Astrocyte of the hippocampus (primary cell): ENCODE measurements around the gene SMOC1.

Source experiments
- DNase-seq: peaks from one replicate; pipeline ENCODE4 v3.0.0; 2011; ENCODE audit warnings: low read depth, low spot score

Gene SMOC1, protein sequence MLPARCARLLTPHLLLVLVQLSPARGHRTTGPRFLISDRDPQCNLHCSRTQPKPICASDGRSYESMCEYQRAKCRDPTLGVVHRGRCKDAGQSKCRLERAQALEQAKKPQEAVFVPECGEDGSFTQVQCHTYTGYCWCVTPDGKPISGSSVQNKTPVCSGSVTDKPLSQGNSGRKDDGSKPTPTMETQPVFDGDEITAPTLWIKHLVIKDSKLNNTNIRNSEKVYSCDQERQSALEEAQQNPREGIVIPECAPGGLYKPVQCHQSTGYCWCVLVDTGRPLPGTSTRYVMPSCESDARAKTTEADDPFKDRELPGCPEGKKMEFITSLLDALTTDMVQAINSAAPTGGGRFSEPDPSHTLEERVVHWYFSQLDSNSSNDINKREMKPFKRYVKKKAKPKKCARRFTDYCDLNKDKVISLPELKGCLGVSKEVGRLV

DNA sequence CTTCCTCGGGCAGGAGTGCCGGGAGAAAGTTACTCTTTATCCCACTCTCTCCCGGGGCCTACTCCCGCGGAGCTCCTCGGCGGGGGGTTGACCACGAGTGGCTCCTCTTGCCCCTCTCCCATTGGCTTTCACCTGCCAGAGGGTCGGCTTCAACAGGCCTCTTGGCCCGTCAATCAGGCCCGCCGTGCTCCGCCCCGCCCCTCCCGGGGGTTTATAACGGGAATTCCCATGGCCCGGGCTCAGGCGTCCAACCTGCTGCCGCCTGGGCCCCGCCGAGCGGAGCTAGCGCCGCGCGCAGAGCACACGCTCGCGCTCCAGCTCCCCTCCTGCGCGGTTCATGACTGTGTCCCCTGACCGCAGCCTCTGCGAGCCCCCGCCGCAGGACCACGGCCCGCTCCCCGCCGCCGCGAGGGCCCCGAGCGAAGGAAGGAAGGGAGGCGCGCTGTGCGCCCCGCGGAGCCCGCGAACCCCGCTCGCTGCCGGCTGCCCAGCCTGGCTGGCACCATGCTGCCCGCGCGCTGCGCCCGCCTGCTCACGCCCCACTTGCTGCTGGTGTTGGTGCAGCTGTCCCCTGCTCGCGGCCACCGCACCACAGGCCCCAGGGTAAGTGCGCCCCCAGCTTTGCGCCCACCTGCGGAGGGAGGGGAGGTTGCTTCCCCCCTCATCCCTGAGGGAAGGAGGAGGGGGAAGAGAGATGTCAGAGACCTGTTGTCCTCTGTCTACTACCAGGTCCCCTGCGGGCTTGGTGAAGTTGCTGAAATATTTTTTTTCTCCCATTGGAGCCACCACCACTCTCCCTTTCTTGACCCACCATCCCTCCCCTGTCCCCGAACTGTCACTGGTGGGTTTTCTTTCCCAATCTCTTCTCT lies at the start of gene SMOC1:
Gene SMOC1, plus strand, starts transcription at position 242 of the 869 bp plus-strand sequence. Its CDS starts 263 bp downstream, at position 505.
- DNase-seq = peak; percentile 57

DNA sequence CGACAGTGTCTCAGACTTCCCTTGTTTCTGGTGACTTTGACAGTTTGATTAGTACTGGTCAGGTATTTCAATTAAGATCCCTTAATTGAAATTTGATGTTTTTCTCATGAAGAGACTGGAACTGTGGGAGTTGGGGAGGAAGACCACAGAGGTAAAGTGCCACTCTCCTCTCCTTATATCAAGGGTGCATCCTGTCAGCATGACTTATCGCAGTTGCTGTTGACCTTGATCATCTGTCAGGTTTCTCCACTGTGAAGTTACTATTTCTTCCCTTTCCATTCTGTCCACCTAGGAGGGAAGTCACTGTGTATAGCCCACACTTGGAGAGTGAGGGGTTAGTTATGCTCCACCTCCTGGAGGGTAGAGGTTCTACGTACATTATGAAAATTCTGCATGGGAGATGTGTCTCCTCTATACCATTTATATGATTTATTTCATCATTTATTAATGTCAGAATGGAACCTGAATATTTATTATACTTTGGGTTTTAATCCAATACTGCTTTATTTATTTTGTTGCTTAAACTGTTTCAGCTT lies 40.3 kb upstream of the SMOC1 start:
- DNase-seq = no peak

DNA sequence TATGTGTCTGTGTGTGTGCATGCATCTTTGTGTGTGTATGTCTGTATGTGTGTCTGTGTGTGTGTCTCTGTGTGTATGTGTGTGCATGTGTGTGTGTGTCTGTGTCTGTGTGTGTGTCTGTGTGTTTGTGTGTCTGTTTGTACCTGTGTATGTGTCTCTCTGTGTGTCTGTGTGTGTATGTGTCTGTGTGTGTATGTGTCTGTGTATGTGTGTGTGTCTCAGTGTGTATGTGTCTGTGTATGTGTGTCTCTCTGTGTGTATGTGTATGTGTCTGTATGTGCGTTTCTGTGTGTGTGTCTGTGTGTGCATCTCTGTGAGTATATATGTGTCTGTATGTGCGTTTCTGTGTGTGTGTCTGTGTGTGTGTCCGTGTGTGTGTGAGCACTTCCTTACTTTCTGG lies 39.6 kb upstream of the SMOC1 start:
- DNase-seq = no peak

DNA sequence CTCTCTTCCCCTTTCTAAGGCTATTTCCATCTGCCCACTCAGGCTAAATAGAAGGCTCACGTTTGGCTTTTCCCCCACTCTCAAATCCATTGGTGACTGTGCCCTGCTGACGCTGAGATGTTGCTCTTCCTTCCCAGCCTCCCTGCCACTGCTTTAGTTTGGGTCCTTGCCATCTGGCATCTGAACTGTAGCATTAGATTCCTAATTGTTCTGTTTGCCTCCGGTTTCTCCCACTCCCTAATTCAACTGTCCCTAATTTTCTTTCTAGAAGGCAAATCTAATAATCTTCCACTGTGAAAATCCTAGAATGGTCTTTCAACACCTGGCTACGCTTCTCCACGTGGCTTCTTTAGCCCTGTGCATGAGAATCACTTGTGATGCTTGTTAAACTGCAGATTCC lies 37.6 kb upstream of the SMOC1 start:
- no peak for DNase-seq

DNA sequence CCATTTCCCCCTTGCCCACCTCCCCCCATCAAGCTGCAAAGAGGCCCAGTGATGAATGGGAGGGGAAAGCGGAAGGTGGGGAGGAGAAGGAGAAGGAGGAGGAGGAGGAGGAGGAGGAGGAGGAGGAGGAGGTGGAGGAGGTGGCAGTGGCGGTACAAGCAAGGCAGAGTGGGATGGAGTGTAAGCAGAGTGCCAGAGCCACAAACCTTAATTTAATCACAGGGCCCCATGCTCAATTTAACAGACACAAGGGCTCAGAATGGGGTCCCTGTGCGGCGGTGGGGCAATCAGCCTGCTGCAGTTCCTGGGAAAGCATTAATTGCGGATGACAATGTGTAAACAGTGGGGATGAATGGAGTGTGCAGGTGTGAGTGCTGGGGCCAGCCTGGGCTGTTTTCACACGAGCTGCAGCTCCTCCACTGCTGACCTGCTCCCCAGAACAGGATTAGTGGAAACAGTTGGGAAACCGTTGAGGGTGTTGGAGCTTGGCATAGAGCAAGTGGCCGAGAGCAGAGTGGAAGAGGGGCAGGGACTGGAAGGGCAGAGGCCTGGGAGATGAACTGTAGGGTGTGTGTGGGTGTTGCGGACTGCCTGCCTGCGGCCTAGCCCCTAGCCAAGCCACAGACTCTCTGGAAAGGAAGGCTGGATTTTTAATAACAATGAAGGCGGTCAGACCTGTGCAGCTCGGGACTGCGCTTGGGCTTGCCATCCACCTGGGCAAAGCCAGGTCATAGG lies 36.4 kb upstream of the SMOC1 start:
- DNase-seq = no peak

DNA sequence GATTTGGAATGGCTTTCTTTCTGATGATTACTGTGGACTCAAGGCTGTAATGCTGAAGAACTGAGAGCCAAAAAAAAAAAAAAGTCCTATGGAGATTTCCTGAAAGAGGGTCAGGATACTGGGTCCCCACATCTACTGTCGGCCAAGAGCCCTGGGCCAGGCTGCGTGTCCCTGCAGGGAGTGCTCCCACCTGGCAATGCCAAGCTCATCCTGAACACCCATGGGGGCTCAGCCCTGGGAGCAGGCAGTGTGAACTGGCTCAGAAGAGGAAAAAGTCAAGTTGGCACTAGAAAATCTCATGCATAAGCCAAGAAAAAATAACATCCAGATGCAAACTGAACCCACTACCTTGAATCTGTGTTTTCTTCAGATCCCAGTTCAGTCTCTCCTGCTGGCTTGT lies 35.0 kb upstream of the SMOC1 start:
- no peak for DNase-seq

DNA sequence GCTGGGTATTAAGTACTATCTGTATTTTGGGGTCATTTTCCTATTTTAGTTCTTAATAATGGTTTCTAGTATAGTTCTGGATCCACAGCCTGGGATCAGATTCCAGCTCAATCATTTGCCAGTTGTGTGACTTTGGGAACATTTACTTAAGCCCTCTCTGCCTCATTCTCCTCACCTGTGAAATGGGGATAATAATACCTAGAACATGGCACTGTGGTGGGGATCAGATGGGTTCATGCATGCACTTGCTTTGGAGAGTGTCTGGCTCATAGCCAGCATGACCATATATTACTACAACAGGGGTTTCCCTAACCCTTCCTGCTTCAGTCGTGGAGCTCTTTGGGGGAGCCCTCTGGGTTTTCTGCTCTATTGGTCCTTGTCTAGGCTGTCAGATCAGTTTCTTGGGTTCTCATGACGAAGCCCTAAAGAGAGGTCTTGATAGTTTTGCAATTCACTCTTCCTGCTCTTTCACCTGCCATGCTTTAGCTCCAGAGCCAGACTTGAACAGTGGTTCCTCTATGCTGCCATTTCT lies 34.1 kb upstream of the SMOC1 start:
- no peak for DNase-seq

DNA sequence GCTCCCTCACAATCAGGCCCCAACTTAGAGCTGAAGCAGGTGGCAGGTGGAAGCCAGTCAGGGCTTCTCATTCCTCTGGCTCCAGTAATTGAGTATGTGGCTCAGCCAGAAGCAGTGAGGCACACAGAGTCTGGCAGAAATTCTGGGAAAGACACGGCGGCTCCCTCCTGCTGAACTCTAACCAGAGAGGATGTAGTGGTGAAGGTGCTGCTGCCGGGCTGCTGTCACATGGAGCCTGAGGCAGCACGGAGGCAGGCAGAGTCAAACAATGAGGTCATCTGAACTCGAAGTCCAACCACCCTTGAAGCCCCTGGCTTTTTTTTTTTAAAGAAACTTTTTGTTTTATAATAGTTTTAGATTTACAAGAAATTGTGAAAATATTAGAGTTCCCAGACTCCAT lies 33.4 kb upstream of the SMOC1 start:
- DNase-seq = no peak

DNA sequence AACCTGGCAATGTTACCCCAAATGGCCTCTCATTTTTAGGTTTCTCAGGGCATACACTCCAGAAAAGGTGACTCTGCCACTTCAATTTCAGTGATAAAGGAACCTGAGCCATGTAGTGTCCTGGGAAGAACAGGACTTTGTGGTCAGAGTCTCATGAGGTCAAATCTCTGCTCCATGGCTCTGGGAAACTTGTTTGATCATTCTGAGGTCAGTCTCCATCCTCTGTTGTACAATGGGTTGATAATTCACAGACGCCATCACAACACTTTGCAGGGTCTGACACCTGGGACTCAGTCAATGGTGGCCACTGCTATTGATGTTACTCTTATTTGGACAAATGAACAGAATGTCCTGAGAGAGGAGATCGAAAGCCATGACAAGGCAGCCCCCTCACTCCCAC lies 31.1 kb upstream of the SMOC1 start:
- DNase-seq = no peak

DNA sequence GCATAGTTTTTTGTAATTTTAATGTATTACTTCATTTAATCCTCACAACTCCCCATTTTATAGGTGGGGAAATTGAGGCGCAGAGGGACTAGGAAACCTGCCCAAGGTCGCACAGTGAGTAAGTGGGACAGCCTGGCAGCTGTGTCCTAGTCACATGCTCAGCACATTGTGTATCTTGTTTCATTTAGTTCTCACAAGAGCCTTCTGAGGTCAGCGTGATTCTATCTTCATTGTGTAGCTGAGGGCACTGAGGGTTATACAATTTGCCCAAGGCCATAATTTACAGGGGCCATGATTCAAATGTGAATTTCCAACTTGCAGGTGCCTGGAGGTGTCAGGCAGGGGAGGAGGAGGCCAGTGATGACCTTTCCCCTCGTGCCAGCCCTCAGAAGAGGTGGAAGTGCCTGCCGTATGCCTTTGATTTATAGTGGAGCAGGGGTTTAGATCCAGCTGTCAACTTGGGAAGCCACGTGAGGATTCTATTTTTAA lies 30.3 kb upstream of the SMOC1 start:
- no peak for DNase-seq

DNA sequence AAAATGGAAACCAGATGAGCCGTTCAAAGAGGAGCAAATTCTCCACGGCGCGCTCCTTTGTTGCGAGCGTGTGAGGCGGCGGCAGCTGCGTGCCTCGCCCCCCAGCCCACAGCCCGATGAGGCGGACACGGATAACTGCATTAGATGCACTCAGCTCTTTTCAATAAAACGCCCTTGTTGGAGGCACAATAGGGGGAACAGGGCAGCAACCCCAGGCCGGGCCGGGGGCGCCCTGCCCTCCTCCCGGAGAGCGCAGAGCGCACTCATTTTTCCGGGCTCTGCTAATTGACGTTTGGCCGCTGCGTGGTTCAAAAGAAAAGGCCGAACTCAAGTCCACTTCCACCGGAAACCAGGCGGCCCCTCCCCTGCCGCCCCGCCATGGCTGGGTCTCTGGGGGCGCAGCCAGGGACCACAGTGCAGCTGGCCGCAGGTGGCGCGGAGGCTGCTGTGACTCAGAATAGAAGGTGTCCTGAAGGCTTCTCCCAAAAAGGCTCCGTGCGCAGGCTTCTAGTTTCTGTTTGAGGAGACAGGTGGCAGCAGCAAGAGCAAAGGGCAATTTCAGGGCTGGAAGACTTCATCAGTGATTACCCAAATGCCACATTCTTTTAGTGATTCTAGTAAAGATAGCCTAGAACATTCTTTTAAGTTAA lies 29.0 kb upstream of the SMOC1 start:
- no peak for DNase-seq

DNA sequence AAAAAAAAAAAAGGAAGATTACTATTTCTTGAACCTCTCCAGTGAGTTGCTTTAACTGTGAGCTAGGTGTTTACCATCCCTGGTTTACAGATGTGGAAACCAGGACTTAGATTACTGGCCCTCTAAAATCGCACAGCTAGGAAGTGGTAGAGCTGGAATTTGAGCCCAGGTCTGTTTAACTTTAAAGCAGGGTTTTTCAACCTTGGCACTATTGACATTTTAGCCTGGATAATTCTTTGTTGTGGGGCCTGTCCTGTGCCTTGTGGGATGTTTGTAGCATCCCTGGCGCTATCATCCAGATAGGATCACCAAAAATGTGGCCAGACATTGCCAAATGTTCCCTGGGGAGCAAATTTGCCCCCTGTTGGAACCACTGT lies 28.5 kb upstream of the SMOC1 start:
- no peak for DNase-seq

DNA sequence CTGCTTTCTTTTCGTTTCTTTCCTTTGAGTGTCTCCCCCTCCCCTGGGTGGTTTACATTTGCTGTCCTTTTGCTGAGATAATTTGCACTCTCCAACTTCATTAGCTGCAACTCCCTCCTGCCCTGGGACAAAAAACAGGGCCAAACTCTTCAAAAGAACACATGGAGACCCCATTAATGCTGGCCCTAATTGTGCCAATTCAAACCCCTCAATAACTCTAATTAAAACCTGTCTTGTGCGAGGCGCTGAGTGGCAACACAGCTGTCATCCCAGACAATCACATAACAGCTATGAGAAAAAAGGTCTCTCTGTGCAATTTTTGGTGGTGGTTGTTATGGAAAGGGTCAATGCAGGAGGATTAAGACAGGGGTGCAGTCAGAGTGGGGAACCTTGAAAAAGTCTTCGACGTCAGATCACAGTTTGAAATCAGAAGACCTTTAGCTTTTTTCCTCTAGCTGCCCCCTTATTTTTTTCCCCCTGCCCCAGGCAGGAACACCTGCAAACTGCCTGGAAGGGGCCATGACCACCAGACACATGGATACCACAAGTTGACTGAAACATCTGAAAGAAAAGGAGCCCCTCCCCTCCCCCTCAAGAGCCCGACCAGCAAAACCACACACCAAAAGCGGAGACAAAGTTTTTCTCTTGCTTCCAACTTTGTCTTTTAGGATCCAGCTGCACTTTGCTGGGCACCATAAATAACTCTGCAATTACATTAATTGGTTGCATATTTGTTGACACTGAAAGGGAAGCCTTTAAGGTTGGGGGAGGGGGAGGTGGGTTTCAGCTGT lies 26.5 kb upstream of the SMOC1 start:
- DNase-seq = no peak

DNA sequence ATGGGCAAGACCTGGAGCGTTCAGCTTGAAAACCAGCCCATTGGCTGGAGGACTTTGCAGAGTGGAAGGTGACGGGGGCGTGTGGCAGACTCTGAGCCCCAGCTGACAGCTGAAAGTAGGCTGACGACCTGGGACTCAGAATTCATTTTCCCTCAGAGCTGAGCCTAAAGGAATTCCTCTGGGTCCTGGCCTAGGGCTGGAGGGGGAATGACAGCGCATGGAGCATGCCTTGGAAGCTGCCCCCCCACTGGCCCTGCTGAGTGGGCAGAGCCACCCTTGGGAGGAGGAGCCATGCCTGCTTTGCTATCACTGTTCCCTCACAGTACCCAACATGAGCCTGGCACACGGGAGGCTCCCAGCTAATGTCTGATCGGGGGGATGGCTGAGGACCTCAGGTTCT lies 25.4 kb upstream of the SMOC1 start:
- DNase-seq = no peak

DNA sequence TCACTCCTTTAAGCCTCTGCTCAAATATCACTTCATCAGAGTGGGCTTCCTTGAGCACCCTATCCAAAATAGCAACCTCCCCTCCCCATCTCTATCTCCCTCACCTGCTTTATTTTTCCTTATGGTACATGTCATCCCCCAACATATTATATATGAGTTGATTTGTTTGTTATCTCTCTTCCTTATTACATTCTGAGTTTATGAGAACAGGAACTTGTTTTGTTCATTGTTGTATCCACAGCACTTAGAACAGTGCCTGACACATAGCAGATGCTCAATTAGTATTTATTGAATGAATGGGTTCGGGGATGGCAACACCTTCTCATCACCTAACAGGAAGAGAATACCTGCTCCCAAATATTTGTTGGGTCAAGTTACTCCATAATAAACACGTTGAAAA lies 24.6 kb upstream of the SMOC1 start:
- no peak for DNase-seq

DNA sequence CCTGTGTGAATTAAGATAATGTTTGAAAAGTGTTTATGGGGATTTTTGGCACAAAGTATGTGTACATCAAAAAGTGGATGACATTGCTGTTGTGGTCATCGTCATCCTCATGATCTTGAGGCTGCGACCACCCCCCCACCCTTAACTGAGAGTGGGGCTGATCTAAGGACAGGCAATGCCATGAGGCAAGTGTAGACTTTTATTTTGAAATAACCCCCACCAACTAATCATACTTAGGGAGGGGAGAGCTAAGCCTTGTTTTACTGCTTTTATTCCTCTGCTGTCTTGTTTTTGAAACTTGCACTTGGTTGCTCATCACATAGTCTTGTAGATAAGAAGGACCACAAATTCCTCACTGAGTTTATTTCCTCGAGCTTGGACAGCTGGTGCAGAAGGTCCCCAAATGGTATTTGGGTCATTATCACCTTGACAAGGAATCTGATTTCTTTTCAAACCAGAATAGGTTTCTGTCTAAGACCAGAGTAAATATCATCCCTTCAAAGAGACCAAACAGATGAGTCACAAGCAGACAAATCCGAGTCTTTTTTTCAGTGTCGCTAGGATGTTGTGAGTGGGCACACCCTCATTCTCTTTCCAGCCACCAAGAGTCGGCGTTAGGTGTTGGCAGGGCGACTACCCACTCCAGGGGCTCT lies 23.9 kb upstream of the SMOC1 start:
- DNase-seq = no peak

DNA sequence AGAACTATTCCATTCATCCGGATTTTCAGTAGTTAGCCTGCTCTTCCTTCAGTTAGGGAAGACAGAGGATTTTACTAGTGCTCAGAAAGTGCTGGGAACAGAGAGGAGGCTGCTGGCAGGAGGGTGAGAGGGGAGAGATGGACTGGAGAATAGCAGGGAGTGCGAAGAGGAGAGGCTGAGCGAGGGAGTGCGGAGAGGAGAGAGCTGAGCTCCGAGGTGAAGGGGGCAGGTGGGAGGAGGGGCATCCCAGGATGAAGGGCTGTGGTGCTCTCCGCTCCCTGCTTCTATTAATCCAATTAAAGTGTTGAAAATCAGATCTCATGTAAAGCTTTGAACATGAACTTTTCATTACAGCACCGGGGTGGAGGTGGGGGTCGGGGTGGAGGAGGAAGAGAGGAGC lies 20.4 kb upstream of the SMOC1 start:
- no peak for DNase-seq

DNA sequence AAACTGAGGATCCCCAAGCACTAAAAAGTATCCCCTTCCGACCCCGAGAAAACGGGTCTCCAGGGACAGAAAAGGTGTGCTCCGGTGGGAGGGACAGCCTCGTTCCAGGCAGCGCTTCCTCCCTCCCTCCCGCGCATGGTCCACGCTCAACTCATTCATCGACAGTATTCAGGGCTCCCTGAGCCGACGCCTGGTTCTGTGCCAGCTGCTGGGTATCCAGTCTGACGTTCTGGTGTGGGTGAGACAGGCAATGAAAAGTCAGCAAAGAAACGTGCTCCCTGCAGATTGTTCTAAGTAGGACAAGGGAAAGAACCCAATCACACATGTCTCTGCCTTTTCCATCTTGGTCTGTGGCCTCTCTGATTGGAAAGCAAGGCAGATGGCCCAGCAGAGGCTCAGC lies 19.6 kb upstream of the SMOC1 start:
- DNase-seq = no peak

DNA sequence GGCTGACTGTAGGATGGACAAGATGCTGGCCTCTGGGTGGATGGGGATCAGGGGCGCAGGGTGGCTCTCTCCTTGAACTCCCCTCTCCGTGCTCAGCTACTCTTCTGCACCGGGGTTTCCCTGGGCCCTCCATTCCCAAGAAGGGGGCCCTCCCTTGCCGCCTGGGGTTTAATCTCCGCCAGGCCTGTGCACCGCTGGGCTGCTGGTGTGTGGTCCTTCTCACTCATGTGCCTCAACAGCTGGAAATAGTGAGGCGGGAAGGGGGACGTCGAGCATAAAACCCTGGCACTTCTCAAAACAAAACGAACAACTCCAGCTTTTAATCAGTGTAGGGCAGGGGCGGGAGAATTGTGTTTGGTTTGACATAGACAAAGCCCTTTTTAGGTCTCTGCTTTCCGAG lies 19.0 kb upstream of the SMOC1 start:
- no peak for DNase-seq
